ENCODE measurements around the gene NPIPB6.
A peak's percentile ranks its signal among the peaks of the same experiment; 100 is the strongest.

The NPIPB6 gene

DNA sequence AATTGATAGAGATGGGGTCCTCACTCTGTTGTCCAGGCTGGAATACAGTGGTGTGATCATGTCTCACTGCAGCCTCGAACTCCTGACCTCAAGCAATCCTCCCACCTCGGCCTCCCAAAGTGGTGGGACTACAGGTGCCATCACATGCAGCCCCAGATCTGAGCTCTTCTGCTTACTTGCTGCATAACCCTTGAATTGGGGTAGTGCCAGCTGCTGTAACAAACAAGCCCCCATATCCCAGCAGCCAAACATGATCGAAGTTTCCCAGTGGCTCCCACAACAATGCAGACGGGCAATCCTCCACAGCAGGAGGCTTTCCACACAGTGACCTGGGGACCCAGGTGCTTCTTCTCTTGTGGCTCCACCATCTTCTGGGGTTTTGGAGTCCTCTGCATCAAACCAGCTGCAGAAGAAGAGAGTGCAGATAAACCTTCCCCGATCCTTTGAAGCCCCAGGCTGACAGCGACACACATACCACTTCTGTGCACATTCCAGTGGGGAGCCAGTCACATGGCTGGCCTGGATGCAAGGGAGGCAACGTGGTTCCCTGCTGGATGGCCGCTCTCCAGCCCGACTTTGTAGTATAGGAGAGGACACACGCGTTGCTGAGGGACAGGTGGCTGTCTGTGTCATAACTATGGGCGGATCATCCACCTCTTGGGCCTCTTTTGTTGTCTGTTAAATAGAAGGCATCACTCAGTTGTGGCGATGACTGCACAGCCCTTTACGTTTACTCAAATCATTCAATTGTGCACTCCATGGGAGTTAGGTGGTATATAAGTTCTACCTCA lies 54.3 kb downstream of the NPIPB6 start:
- no peak overlapping the region for H3K4me3 ChIP-seq (ENCODE audit: low read length)
- no peaks in the 10 kb centered on the region for H3K27me3 ChIP-seq (ENCODE audit: insufficient read depth, low read length)
- peaks cover 30% of the 10 kb centered on the region for H3K36me3 ChIP-seq (ENCODE audit: insufficient read depth, low read depth, low read length)
- H3K9me3 ChIP-seq (ENCODE audit: insufficient read depth, low read depth, low read length) = no peaks in the 10 kb centered on the region
- no peak overlapping the region for H3K27ac ChIP-seq (ENCODE audit: low read length)
- no peaks in the 10 kb centered on the region for H3K4me1 ChIP-seq (ENCODE audit: insufficient read depth, low read length)
- H3K9ac ChIP-seq (ENCODE audit: low read depth, low read length) = no peak overlapping the region

DNA sequence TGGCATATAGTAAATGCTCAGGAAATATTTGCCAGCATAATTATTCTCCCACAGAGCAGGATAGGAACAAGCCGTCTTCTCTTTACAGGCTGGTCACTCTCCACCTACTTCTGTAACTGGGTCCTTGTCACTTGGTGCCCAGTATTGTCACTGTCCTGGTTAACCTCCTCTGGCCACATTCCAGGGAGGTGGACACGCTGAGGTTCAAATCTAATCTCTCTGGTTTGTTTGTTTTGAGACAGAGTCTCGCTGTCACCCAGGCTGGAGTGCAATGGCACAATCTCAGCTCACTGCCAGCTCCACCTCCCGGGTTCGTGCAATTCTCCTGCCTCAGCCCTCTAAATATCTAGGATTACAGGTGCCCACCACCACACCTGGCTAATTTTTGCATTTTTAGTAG lies 55.4 kb downstream of the NPIPB6 start:
- no peak overlapping the region for H3K27ac ChIP-seq (ENCODE audit: low read length)
- no peaks in the 10 kb centered on the region for H3K27me3 ChIP-seq (ENCODE audit: insufficient read depth, low read length)

DNA sequence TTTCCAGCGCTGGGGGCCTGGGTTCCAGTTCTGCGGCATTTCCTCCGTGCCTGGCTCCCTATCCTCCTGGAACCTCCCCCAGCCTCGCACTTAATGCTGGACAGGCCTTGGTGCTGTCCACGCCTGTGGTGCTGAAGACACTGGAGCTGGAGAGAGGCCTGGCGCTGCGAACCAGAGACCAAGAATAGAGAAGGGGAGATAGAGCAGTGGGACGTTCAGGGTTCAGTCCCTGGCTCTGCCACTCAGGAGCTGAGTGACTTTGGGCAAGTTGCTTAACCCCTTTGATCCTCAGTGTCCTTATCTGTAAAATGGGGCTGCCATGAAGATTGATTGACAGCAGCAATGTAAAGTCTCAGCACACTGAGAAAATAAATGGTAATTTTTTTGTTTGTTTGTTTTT lies 59.1 kb downstream of the NPIPB6 start:
- Histone ChIP-seq H3K9me3 (ENCODE audit: insufficient read depth, low read depth, low read length) (no peaks in the 10 kb centered on the region), H3K36me3 (ENCODE audit: insufficient read depth, low read depth, low read length) (peaks cover 43% of the 10 kb centered on the region), H3K4me1 (ENCODE audit: insufficient read depth, low read length) (no peaks in the 10 kb centered on the region), H3K27ac (ENCODE audit: low read length) (no peak overlapping the region), H3K27me3 (ENCODE audit: insufficient read depth, low read length) (no peaks in the 10 kb centered on the region), H3K9ac (ENCODE audit: low read depth, low read length) (no peak overlapping the region), H3K4me3 (ENCODE audit: low read length) (no peak overlapping the region)

More for the DNA sequence above, 55.4 kb downstream of the NPIPB6 start:
- Histone ChIP-seq H3K36me3 (ENCODE audit: insufficient read depth, low read depth, low read length) (peaks cover 36% of the 10 kb centered on the region), H3K4me1 (ENCODE audit: insufficient read depth, low read length) (no peaks in the 10 kb centered on the region), H3K4me3 (ENCODE audit: low read length) (no peak overlapping the region), H3K9me3 (ENCODE audit: insufficient read depth, low read depth, low read length) (no peaks in the 10 kb centered on the region), H3K9ac (ENCODE audit: low read depth, low read length) (no peak overlapping the region)

DNA sequence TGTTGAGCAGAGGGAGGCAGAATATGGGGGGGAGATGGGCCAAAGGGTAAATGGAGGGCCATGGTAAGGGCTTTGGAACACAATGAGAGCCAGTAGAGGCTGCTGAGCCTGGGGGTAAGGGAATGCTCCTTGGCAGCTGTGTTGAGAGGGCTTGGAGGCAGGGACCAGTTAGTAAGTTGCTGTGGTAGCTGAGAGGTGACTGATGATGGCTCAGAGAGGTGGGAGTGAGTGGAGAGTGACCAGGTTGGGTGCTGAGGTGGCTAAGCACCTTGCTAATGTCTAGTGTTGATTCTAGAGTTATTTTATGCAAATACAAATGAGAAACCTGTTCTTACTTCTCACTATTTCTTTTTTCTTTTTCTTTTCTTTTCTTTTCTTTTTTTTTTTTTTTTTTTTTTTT lies 60.2 kb downstream of the NPIPB6 start:
- peaks cover 40% of the 10 kb centered on the region for H3K36me3 ChIP-seq (ENCODE audit: insufficient read depth, low read depth, low read length)
- no peak overlapping the region for H3K27ac ChIP-seq (ENCODE audit: low read length)
- peaks cover 3% of the 10 kb centered on the region; the same call in 1 of the 2 replicates for H3K4me1 ChIP-seq (ENCODE audit: insufficient read depth, low read length)
- H3K4me3 ChIP-seq (ENCODE audit: low read length) = no peak overlapping the region
- no peak overlapping the region for H3K9ac ChIP-seq (ENCODE audit: low read depth, low read length)
- no peaks in the 10 kb centered on the region for H3K9me3 ChIP-seq (ENCODE audit: insufficient read depth, low read depth, low read length)
- H3K27me3 ChIP-seq (ENCODE audit: insufficient read depth, low read length) = no peaks in the 10 kb centered on the region

DNA sequence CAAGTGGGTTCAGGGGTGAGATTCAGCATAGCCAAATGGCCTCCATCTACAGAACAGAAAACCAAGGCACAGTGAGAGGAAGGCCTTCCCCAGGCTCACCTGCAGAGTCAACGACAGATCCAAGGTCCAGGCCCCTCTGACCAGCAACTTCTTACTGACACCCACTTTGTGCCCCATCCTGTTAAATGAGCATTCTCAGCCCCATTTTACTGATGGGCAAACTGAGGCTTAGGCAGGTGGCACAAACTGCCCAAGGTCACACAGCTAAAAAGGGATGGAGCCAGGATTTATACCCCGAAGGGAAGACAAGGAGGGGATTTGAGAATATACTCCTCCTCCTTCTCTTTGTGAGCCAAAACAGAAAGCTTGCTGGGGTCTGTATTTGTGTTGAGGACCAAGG lies 61.7 kb downstream of the NPIPB6 start:
- Histone ChIP-seq H3K9me3 (ENCODE audit: insufficient read depth, low read depth, low read length) (no peaks in the 10 kb centered on the region), H3K9ac (ENCODE audit: low read depth, low read length) (no peak overlapping the region), H3K4me3 (ENCODE audit: low read length) (no peak overlapping the region), H3K4me1 (ENCODE audit: insufficient read depth, low read length) (peaks cover 5% of the 10 kb centered on the region; the same call in 1 of the 2 replicates), H3K36me3 (ENCODE audit: insufficient read depth, low read depth, low read length) (peaks cover 41% of the 10 kb centered on the region), H3K27ac (ENCODE audit: low read length) (no peak overlapping the region), H3K27me3 (ENCODE audit: insufficient read depth, low read length) (no peaks in the 10 kb centered on the region)

DNA sequence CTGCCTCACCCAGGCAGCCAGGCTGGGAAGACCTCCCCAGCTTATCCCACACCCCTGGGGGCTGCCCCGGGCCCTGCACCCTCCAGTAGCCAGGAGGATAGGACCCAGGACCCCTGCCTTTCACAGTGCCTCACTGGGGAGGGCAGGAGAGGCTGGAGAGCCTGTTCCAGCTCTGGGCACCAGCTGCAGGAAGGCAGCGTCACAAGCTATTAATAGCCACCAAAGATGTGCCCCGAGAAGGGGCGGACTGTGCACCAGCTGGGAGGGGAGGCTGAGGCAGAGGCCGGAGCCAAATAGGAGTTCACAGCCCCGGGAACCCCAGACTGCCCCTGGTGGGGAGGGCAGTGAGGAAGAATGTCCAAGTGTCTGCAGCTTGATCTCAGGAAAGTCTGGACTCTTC lies 62.2 kb downstream of the NPIPB6 start:
- H3K36me3 ChIP-seq (ENCODE audit: insufficient read depth, low read depth, low read length) = peaks cover 45% of the 10 kb centered on the region
- peaks cover 5% of the 10 kb centered on the region; the same call in 1 of the 2 replicates for H3K4me1 ChIP-seq (ENCODE audit: insufficient read depth, low read length)
- no peak overlapping the region for H3K4me3 ChIP-seq (ENCODE audit: low read length)
- no peak overlapping the region for H3K9ac ChIP-seq (ENCODE audit: low read depth, low read length)
- no peaks in the 10 kb centered on the region for H3K9me3 ChIP-seq (ENCODE audit: insufficient read depth, low read depth, low read length)
- no peak overlapping the region for H3K27ac ChIP-seq (ENCODE audit: low read length)
- H3K27me3 ChIP-seq (ENCODE audit: insufficient read depth, low read length) = no peaks in the 10 kb centered on the region

DNA sequence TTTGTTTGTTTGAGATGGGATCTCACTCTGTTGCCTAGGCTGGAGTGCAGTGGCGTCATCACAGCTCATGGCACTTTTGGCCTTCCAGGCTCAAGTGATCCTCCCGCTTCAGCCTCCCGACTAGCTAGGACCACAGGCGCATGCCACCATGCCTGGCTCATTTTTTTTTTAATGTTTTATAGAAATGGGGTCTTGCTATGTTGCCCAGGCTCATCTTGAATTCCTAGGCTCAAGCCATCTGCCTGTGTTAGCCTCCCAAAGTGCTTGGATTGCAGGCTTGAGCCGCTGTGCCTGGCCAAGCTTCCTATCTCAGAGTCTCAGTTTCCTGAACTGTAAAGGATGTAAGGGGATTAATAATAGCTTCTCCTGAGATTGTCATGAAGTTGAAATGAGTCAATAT lies 63.0 kb downstream of the NPIPB6 start:
- Histone ChIP-seq H3K27me3 (ENCODE audit: insufficient read depth, low read length) (no peaks in the 10 kb centered on the region), H3K36me3 (ENCODE audit: insufficient read depth, low read depth, low read length) (peaks cover 48% of the 10 kb centered on the region), H3K4me3 (ENCODE audit: low read length) (no peak overlapping the region), H3K9me3 (ENCODE audit: insufficient read depth, low read depth, low read length) (no peaks in the 10 kb centered on the region), H3K27ac (ENCODE audit: low read length) (no peak overlapping the region), H3K4me1 (ENCODE audit: insufficient read depth, low read length) (peaks cover 7% of the 10 kb centered on the region; the same call in 1 of the 2 replicates), H3K9ac (ENCODE audit: low read depth, low read length) (no peak overlapping the region)

DNA sequence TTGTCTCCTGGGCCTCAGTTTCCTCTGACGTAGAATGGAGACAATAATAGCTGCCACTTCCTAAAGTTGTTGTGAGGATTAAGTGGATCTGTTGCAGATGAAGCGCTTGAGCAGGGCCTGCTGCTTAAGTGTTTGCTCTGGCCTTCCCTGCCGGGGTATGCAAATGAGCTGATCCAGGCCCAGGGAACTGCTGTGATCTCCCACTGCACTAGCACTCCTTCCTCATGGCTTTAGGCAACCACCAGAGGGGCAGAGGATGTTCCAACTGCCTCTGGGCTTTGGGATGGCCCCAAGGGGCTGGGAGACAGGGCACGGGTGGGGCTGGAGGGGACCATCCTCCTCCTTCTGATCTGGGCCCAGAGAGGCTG lies 64.8 kb downstream of the NPIPB6 start:
- peaks cover 19% of the 10 kb centered on the region; the same call in 1 of the 2 replicates for H3K4me1 ChIP-seq (ENCODE audit: insufficient read depth, low read length)
- no peak overlapping the region for H3K27ac ChIP-seq (ENCODE audit: low read length)
- H3K36me3 ChIP-seq (ENCODE audit: insufficient read depth, low read depth, low read length) = peaks cover 46% of the 10 kb centered on the region
- 0 out of 2 replicates have a peak overlapping the region, but pooled peaks have one; percentile 18 for H3K4me3 ChIP-seq (ENCODE audit: low read length)
- H3K27me3 ChIP-seq (ENCODE audit: insufficient read depth, low read length) = no peaks in the 10 kb centered on the region
- no peak overlapping the region for H3K9ac ChIP-seq (ENCODE audit: low read depth, low read length)
- no peaks in the 10 kb centered on the region for H3K9me3 ChIP-seq (ENCODE audit: insufficient read depth, low read depth, low read length)

DNA sequence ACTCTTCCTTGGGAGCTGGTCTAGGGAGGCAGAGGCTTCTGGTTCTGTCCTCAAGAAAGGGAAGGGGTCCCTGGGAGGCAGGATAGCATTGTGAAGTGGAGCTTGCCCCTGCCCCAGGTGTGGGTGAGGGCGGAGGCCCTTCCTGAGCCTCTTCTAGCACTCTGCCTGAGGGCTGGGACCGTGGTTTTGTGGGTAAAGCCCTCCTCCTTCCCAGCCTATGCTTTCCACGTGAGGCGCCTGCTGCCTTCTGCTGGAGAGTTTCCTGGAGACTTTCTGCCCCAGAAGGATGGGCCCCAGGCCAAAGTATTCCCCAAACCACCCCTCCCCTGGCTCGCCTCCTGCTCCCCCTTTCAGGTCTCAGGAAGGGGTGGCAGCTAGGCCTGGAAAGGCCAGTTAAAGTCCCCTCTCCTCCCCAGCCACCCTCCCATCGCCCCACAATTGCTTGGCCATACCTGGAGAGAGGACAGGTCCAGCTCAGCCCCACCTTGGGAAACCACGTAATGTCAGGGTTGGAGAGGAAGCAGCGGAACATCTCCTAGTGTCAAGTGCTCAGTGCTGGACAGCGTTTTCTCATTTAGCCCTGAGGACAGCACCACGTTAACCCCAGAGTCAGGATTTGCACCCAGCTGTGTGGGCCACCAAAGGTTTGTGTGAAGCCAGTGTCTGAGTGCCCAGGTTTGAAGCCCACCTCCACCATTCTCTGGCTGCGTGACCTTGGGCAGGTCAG lies 65.4 kb downstream of the NPIPB6 start:
- peaks cover 19% of the 10 kb centered on the region; the same call in 1 of the 2 replicates for H3K4me1 ChIP-seq (ENCODE audit: insufficient read depth, low read length)
- peaks cover 46% of the 10 kb centered on the region for H3K36me3 ChIP-seq (ENCODE audit: insufficient read depth, low read depth, low read length)
- H3K9me3 ChIP-seq (ENCODE audit: insufficient read depth, low read depth, low read length) = no peaks in the 10 kb centered on the region
- 0 out of 2 replicates have a peak overlapping the region, but pooled peaks have one; percentile 18 for H3K4me3 ChIP-seq (ENCODE audit: low read length)
- no peak overlapping the region for H3K9ac ChIP-seq (ENCODE audit: low read depth, low read length)
- no peaks in the 10 kb centered on the region for H3K27me3 ChIP-seq (ENCODE audit: insufficient read depth, low read length)
- no peak overlapping the region for H3K27ac ChIP-seq (ENCODE audit: low read length)

DNA sequence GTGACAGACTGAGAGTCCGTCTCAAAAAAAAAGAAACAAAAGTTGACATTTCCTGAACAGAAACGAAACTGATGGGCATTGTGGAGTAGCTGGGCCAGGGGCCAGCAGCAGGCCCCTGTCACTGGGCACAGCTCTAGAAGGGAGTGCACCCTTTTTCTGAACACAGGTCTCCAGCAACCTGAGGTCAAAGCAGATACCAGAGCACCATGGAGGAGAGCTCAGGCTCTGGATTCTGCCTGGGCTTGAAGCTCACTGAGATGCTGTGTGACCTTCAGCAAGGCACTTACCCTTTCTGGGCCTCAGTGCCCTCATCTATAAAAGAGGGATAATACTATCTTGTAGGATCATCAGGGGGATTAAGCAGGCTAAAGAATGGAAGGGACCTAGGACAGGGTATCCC lies 66.0 kb downstream of the NPIPB6 start:
- Histone ChIP-seq H3K9ac (ENCODE audit: low read depth, low read length) (no peak overlapping the region), H3K27me3 (ENCODE audit: insufficient read depth, low read length) (no peaks in the 10 kb centered on the region), H3K36me3 (ENCODE audit: insufficient read depth, low read depth, low read length) (peaks cover 46% of the 10 kb centered on the region), H3K9me3 (ENCODE audit: insufficient read depth, low read depth, low read length) (no peaks in the 10 kb centered on the region), H3K4me3 (ENCODE audit: low read length) (no peak overlapping the region), H3K4me1 (ENCODE audit: insufficient read depth, low read length) (peaks cover 19% of the 10 kb centered on the region; the same call in 1 of the 2 replicates), H3K27ac (ENCODE audit: low read length) (no peak overlapping the region)

DNA sequence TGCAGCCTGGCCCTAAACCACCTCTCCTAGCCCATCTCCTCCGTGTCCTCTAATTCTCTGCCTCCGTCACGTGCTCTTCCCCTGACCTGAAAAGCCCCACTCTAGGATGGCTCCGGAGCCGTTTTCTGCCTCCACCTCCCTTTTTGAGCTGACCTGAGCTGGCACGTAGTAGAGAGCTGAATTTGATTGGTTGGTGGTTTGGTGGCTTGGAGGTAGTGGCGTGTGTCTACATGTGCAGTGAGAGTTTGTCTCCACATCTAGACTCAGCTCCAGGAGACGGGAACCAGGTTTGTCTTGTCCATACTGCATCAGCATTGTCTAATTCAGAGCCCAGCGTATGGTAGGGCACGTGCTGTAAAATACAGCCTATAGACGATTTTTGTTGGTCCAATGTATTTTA lies 68.0 kb downstream of the NPIPB6 start:
- peaks cover 35% of the 10 kb centered on the region for H3K36me3 ChIP-seq (ENCODE audit: insufficient read depth, low read depth, low read length)
- H3K9ac ChIP-seq (ENCODE audit: low read depth, low read length) = peak overlapping the region; percentile 93; the same call in 1 of the 2 replicates
- peak overlapping the region; percentile 82 for H3K4me3 ChIP-seq (ENCODE audit: low read length)
- no peaks in the 10 kb centered on the region for H3K9me3 ChIP-seq (ENCODE audit: insufficient read depth, low read depth, low read length)
- no peaks in the 10 kb centered on the region for H3K27me3 ChIP-seq (ENCODE audit: insufficient read depth, low read length)
- H3K4me1 ChIP-seq (ENCODE audit: insufficient read depth, low read length) = peaks cover 23% of the 10 kb centered on the region; the same call in 1 of the 2 replicates
- H3K27ac ChIP-seq (ENCODE audit: low read length) = peak overlapping the region; percentile 8

All from iPS-20b (cell line).